MM.1S (cell line): ENCODE results near the gene ARHGAP31.

Source experiments
- EZH2 ChIP-seq: fragments of 300-600 bp; sonication (generic); optimal IDR thresholded peaks from 2 replicates; pipeline ENCODE3; 2017; ENCODE audit warnings: low read depth, mild to moderate bottlenecking, antibody characterized with exemption, low read length, mixed read lengths
- EZH2phosphoT487 ChIP-seq: fragments of 300-600 bp; sonication (generic); IDR thresholded peaks from 2 replicates; pipeline ENCODE4 v1.6.1; 2018; ENCODE audit warnings: antibody characterized with exemption, low read length
- TF ChIP-seq, protein P1 (sequence below): fragments of 300-600 bp; sonication (generic); IDR thresholded peaks from 2 replicates; pipeline ENCODE4 v1.5.1; 2016; ENCODE audit warnings: antibody characterized with exemption, low read length, mixed read lengths

DNA sequence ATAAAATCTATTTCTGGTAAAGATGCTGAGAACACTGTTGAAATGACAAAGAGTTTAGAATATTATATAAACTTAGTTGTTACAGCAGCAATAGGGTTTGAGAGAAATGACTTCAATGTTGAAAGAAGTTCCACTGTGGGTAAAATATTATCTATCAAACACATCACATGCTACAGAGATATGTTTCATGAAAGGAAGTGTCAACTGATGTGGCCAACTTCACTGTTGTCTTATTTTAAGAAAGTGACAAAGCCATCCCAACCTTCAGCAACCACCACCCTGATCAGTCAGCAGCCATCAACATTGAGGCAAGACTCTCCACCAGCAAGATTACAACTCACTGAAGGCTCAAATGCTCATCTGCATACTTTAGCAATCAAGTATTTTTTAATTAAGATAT, 149.0 kb downstream of the ARHGAP31 start:
- TF ChIP-seq, protein P1, sequence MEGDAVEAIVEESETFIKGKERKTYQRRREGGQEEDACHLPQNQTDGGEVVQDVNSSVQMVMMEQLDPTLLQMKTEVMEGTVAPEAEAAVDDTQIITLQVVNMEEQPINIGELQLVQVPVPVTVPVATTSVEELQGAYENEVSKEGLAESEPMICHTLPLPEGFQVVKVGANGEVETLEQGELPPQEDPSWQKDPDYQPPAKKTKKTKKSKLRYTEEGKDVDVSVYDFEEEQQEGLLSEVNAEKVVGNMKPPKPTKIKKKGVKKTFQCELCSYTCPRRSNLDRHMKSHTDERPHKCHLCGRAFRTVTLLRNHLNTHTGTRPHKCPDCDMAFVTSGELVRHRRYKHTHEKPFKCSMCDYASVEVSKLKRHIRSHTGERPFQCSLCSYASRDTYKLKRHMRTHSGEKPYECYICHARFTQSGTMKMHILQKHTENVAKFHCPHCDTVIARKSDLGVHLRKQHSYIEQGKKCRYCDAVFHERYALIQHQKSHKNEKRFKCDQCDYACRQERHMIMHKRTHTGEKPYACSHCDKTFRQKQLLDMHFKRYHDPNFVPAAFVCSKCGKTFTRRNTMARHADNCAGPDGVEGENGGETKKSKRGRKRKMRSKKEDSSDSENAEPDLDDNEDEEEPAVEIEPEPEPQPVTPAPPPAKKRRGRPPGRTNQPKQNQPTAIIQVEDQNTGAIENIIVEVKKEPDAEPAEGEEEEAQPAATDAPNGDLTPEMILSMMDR, result no peak
- no peak for TF ChIP-seq EZH2
- TF ChIP-seq EZH2phosphoT487, result no peak
